Mesenchymal stem cell (in vitro differentiated cells and primary cell): ENCODE results near the gene TBCC.

Source experiments
- DNase-seq: peaks from one replicate; pipeline ENCODE4 v3.0.0-alpha.2; 2013
- H2AFZ ChIP-seq: one replicate; pipeline ENCODE4 v1.6.1; 2013; ENCODE audit warnings: low read depth, mild to moderate bottlenecking, control low read depth, inconsistent platforms, low read length, moderate library complexity
- H2AK5ac ChIP-seq: 2 replicates; pipeline ENCODE4 v1.6.1; 2013; ENCODE audit warnings: low read length, moderate library complexity, mild to moderate bottlenecking, inconsistent platforms; ENCODE audit not compliant: severe bottlenecking
- H2BK120ac ChIP-seq: one replicate; pipeline ENCODE4 v1.6.1; 2013; ENCODE audit warnings: low read depth, mild to moderate bottlenecking, inconsistent platforms, low read length, moderate library complexity
- H2BK12ac ChIP-seq, 2 experiments: one replicate each; pipeline ENCODE4 v1.6.1; 2013; ENCODE audit warnings: inconsistent platforms in 2 of 2, low read length in 2 of 2, mild to moderate bottlenecking in 2 of 2, moderate library complexity in 2 of 2, control low read depth in 1 of 2
- H2BK15ac ChIP-seq: one replicate; pipeline ENCODE4 v1.6.1; 2013; ENCODE audit warnings: mild to moderate bottlenecking, low read depth, inconsistent platforms; ENCODE audit not compliant: poor library complexity, severe bottlenecking
- H2BK5ac ChIP-seq: 2 replicates; pipeline ENCODE4 v1.6.1; 2013; ENCODE audit warnings: low read depth, mild to moderate bottlenecking, low read length, control low read depth, inconsistent platforms; ENCODE audit not compliant: poor library complexity, severe bottlenecking
- H3K14ac ChIP-seq, 2 experiments: one replicate each; pipeline ENCODE4 v1.6.1; 2013; ENCODE audit warnings: inconsistent platforms in 2 of 2, low read length in 2 of 2, control low read depth in 1 of 2, mild to moderate bottlenecking in 1 of 2, moderate library complexity in 1 of 2
- H3K18ac ChIP-seq, 2 experiments: one replicate each; pipeline ENCODE4 v1.6.1; 2013; ENCODE audit warnings: inconsistent platforms in 2 of 2, low read length in 2 of 2, control low read depth in 1 of 2, low read depth in 1 of 2, mild to moderate bottlenecking in 1 of 2
- H3K23ac ChIP-seq, 2 experiments: one replicate each; pipeline ENCODE4 v1.6.1; 2013; ENCODE audit warnings: inconsistent platforms in 2 of 2, low read length in 2 of 2, mild to moderate bottlenecking in 2 of 2, moderate library complexity in 2 of 2, control low read depth in 1 of 2
- H3K27ac ChIP-seq: 2 replicates; pipeline ENCODE4 v1.5.1; 2013; ENCODE audit warnings: mild to moderate bottlenecking, moderate library complexity, low read length, control low read depth, inconsistent platforms; ENCODE audit not compliant: poor library complexity, severe bottlenecking
- H3K27me3 ChIP-seq, 2 experiments: 2 replicates each; pipeline versions ENCODE4 v1.6.1 to v1.7.0; 2013; ENCODE audit warnings: low read length in 2 of 2, mild to moderate bottlenecking in 2 of 2, moderate library complexity in 2 of 2, control low read depth in 1 of 2, inconsistent platforms in 1 of 2; ENCODE audit not compliant: control insufficient read depth in 1 of 2, insufficient read depth in 1 of 2
- H3K36me3 ChIP-seq, 2 experiments: 2 replicates each; pipeline versions ENCODE4 v1.6.1 to v1.7.0; 2013; ENCODE audit warnings: low read length in 2 of 2, control low read depth in 1 of 2, inconsistent platforms in 1 of 2, low read depth in 1 of 2, mild to moderate bottlenecking in 1 of 2; ENCODE audit not compliant: insufficient read depth in 2 of 2, control insufficient read depth in 1 of 2
- H3K4ac ChIP-seq, 2 experiments: one replicate each; pipeline ENCODE4 v1.6.1; 2013; ENCODE audit warnings: inconsistent platforms in 2 of 2, low read length in 2 of 2, mild to moderate bottlenecking in 2 of 2, moderate library complexity in 2 of 2, control low read depth in 1 of 2, low read depth in 1 of 2
- H3K4me1 ChIP-seq: 2 replicates; pipeline ENCODE4 v1.6.1; 2013; ENCODE audit warnings: low read depth, low read length, control low read depth; ENCODE audit not compliant: control insufficient read depth, insufficient read depth
- H3K4me2 ChIP-seq: 2 replicates; pipeline ENCODE4 v1.6.1; 2013; ENCODE audit warnings: low read length, mild to moderate bottlenecking, inconsistent platforms; ENCODE audit not compliant: poor library complexity, severe bottlenecking
- H3K4me3 ChIP-seq, 2 experiments: 2 replicates each; pipeline versions ENCODE4 v1.5.1 to v1.7.0; 2013; ENCODE audit warnings: low read length in 2 of 2, mild to moderate bottlenecking in 2 of 2, control low read depth in 1 of 2, low read depth in 1 of 2; ENCODE audit not compliant: insufficient read depth in 1 of 2
- H3K79me1 ChIP-seq: replicated peaks from 2 replicates; pipeline ENCODE4 v1.6.1; 2013; ENCODE audit warnings: mild to moderate bottlenecking, control low read depth, low read length, inconsistent platforms; ENCODE audit not compliant: poor library complexity, severe bottlenecking
- H3K9ac ChIP-seq: 2 replicates; pipeline ENCODE4 v1.7.0; 2013; ENCODE audit warnings: mild to moderate bottlenecking, low read length, moderate library complexity
- H3K9me3 ChIP-seq: 2 replicates; pipeline ENCODE4 v1.7.0; 2013; ENCODE audit warnings: mild to moderate bottlenecking, low read length; ENCODE audit not compliant: control insufficient read depth
- H4K8ac ChIP-seq: one replicate; pipeline ENCODE4 v1.6.1; 2013; ENCODE audit warnings: inconsistent platforms, mild to moderate bottlenecking, low read length, moderate library complexity
- H4K91ac ChIP-seq: one replicate; pipeline ENCODE4 v1.6.1; 2013; ENCODE audit warnings: mild to moderate bottlenecking, low read length, inconsistent platforms
- WGBS: methylation state at CpG from one replicate; pipeline ENCODE4 v1.1.7; 2013; ENCODE audit warnings: mixed read lengths; 5-methylcytosine and 5-hydroxymethylcytosine counted together

TBCC gene

GRCh38 chr6:42762950-42763349, 17.0 kb upstream of the TBCC start:
- Histone ChIP-seq H3K4me3 (no peak overlapping the region), H3K27ac (no peak overlapping the region), H2BK5ac (no peak overlapping the region), H3K14ac (no peak overlapping the region), H2BK15ac (no peak overlapping the region), H4K8ac (no peak overlapping the region), H2BK12ac (no peak overlapping the region), H3K18ac (no peak overlapping the region), H3K9ac (no peak overlapping the region), H3K23ac (no peak overlapping the region), H3K4me1 (no peaks in the 10 kb centered on the region), H3K79me1 (peaks cover 6% of the 10 kb centered on the region), H3K9me3 (no peaks in the 10 kb centered on the region), H3K36me3 (peaks cover 2 to 6% of the 10 kb centered on the region in 2 experiments), H3K27me3 (no peaks in the 10 kb centered on the region), H3K4me2 (no peak overlapping the region), H2BK120ac (no peak overlapping the region), H2AFZ (no peak overlapping the region), H4K91ac (no peak overlapping the region), H2AK5ac (no peak overlapping the region), H3K4ac (no peak overlapping the region)
- 82% methylated on average over 1 of the region's 3 CpGs for WGBS
- no peak for DNase-seq

- Histone ChIP-seq H3K9ac (no peak overlapping the region), H2AK5ac (no peak overlapping the region), H3K9me3 (no peaks in the 10 kb centered on the region), H3K27ac (no peak overlapping the region), H4K91ac (no peak overlapping the region), H3K79me1 (peaks cover 6% of the 10 kb centered on the region), H4K8ac (no peak overlapping the region), H2BK120ac (no peak overlapping the region), H3K18ac (no peak overlapping the region), H3K27me3 (no peaks in the 10 kb centered on the region), H3K4ac (no peak overlapping the region), H2BK12ac (no peak overlapping the region), H3K4me1 (no peaks in the 10 kb centered on the region), H3K4me2 (no peak overlapping the region), H2BK15ac (no peak overlapping the region), H3K14ac (no peak overlapping the region), H2AFZ (no peak overlapping the region), H3K4me3 (no peak overlapping the region), H3K23ac (no peak overlapping the region), H3K36me3 (peaks cover 2 to 6% of the 10 kb centered on the region in 2 experiments), H2BK5ac (no peak overlapping the region)
- DNase-seq = no peak
- WGBS = 95% methylated on average over 2 of the region's 3 CpGs
Measured at GRCh38 chr6:42762426-42762859, 16.5 kb upstream of the TBCC start.

DNA sequence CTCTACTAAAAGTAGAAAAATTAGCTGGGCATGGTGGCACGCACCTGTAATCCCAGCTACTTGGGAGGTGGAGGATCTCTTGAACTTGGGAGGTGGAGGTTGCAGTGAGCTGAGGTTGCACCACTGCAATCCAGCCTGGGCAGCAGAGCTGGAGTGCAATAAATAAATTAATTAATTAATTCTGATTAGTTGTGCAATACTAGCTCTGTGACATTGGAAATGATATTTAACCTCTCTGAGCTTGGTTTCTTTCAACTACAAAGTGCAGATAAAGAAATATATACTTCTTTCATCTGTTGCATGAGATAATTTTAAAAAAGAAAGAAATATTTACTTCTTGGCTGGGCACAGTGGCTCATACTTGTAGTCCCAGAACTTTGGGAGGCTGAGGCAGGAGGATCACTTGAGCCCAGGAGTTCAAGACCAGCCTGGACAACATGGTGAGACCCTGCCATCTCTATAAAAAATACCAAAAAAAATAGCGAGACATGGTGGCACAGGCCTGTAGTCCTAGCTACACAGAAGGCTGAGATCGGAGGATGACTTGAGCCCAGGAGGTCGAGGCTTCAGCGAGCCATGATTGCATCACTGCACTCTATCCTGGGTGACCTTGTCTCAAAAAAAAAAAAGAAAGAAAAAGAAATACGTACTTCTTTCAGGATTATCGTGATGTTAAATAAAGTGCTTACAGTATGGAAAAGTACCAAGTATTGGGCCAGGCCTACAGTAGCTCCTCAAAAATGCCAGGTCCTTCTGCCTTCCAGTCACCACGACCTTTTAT, 15.6 kb upstream of the TBCC start:
- Histone ChIP-seq H3K4ac (no peak overlapping the region), H3K18ac (no peak overlapping the region), H3K79me1 (peaks cover 6% of the 10 kb centered on the region), H2BK15ac (no peak overlapping the region), H3K4me1 (no peaks in the 10 kb centered on the region), H4K8ac (no peak overlapping the region), H3K27ac (no peak overlapping the region), H3K27me3 (no peaks in the 10 kb centered on the region), H3K14ac (no peak overlapping the region), H2BK5ac (no peak overlapping the region), H2BK120ac (no peak overlapping the region), H2BK12ac (no peak overlapping the region), H3K4me2 (no peak overlapping the region), H2AFZ (no peak overlapping the region), H4K91ac (no peak overlapping the region), H2AK5ac (no peak overlapping the region), H3K23ac (no peak overlapping the region), H3K36me3 (peaks cover 2 to 6% of the 10 kb centered on the region in 2 experiments), H3K9me3 (no peaks in the 10 kb centered on the region), H3K4me3 (no peak overlapping the region), H3K9ac (no peak overlapping the region)
- WGBS = 93% methylated on average over 8 of the region's 8 CpGs
- no peak for DNase-seq

- Histone ChIP-seq H4K8ac (no peak overlapping the region), H3K27me3 (no peaks in the 10 kb centered on the region), H3K23ac (no peak overlapping the region), H3K4ac (no peak overlapping the region), H2AK5ac (no peak overlapping the region), H2BK5ac (no peak overlapping the region), H3K4me3 (no peak overlapping the region), H3K18ac (no peak overlapping the region), H3K9ac (no peak overlapping the region), H2BK12ac (no peak overlapping the region), H3K4me2 (no peak overlapping the region), H4K91ac (no peak overlapping the region), H3K14ac (no peak overlapping the region), H3K9me3 (no peaks in the 10 kb centered on the region), H3K4me1 (no peaks in the 10 kb centered on the region), H3K36me3 (peaks cover 2 to 6% of the 10 kb centered on the region in 2 experiments), H2AFZ (no peak overlapping the region), H2BK120ac (no peak overlapping the region), H3K79me1 (peaks cover 6% of the 10 kb centered on the region), H3K27ac (no peak overlapping the region), H2BK15ac (no peak overlapping the region)
- 92% methylated on average over 3 of the region's 3 CpGs for WGBS
- DNase-seq = no peak
Measured at GRCh38 chr6:42758756-42759430, 13.0 kb upstream of the TBCC start.
